ENCODE data around the gene KIRREL3. TPM values are rescaled to one million over a fixed set of nuclear protein-coding genes. Genes with fewer than 3 reads are reported as not detected.

Gene KIRREL3
- total and polyA plus RNA-seq, 9 of the 15 experiments (the other 6 are each of a cell fraction or from before 2014, with no cell fraction given): 0.04 to 0.10 TPM; not detected in 7

DNA sequence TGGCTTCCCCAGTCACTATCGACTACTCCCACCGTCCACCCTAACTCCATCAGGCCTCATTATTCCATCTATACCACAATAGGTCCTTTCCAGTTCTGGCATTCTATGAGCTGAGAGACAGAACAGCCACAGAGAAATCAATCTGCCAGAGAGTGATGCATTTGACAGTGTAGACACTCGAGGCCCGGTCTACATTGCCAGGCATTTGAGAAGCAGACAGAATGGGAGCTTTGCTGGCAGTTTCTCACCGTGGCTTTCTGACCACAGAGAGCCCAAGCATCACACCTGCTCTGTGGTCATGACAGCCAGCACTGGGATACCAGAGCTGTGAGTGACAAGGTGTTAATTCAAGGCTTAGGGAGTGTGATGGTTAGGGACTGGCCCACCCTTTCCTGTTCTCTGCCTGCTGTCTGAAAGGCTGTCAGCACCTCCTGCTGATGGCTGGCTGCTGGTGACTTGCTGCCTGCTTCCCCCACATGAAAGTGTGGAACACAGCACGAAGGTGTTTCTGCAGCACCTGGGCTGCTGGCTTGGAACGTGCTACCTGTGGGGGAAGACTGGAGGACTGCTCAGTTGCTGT, 137.8 kb downstream of the KIRREL3 start (continued):
- TF ChIP-seq, protein P1, sequence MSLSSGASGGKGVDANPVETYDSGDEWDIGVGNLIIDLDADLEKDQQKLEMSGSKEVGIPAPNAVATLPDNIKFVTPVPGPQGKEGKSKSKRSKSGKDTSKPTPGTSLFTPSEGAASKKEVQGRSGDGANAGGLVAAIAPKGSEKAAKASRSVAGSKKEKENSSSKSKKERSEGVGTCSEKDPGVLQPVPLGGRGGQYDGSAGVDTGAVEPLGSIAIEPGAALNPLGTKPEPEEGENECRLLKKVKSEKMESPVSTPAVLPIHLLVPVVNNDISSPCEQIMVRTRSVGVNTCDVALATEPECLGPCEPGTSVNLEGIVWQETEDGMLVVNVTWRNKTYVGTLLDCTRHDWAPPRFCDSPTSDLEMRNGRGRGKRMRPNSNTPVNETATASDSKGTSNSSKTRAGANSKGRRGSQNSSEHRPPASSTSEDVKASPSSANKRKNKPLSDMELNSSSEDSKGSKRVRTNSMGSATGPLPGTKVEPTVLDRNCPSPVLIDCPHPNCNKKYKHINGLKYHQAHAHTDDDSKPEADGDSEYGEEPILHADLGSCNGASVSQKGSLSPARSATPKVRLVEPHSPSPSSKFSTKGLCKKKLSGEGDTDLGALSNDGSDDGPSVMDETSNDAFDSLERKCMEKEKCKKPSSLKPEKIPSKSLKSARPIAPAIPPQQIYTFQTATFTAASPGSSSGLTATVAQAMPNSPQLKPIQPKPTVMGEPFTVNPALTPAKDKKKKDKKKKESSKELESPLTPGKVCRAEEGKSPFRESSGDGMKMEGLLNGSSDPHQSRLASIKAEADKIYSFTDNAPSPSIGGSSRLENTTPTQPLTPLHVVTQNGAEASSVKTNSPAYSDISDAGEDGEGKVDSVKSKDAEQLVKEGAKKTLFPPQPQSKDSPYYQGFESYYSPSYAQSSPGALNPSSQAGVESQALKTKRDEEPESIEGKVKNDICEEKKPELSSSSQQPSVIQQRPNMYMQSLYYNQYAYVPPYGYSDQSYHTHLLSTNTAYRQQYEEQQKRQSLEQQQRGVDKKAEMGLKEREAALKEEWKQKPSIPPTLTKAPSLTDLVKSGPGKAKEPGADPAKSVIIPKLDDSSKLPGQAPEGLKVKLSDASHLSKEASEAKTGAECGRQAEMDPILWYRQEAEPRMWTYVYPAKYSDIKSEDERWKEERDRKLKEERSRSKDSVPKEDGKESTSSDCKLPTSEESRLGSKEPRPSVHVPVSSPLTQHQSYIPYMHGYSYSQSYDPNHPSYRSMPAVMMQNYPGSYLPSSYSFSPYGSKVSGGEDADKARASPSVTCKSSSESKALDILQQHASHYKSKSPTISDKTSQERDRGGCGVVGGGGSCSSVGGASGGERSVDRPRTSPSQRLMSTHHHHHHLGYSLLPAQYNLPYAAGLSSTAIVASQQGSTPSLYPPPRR (CRISPR knock-in tag; IDR thresholded peaks at IDR 0.05; ENCODE audit: borderline replicate concordance): no peak
- TF ChIP-seq ZNF146 (CRISPR knock-in tag; IDR thresholded peaks at IDR 0.05; ENCODE audit: unreplicated experiment) (no peak), FOXJ2 (tag; IDR thresholded peaks at IDR 0.05) (no peak), MYC (IDR thresholded peaks at IDR 0.05; ENCODE audit: low read depth, low read length) (no peak), MYC (CRISPR knock-in tag; IDR thresholded peaks at IDR 0.05; ENCODE audit: borderline replicate concordance, low read depth) (no peak)

Measured in K562 (cell line).